ENCODE results near the gene THBS4. TPM values are rescaled to one million over a fixed set of nuclear protein-coding genes. Genes with fewer than 3 reads are reported as not detected.

THBS4 gene
- total RNA-seq, 2 donors from 2014 or later, result 0.31 TPM; not detected in 1

DNA sequence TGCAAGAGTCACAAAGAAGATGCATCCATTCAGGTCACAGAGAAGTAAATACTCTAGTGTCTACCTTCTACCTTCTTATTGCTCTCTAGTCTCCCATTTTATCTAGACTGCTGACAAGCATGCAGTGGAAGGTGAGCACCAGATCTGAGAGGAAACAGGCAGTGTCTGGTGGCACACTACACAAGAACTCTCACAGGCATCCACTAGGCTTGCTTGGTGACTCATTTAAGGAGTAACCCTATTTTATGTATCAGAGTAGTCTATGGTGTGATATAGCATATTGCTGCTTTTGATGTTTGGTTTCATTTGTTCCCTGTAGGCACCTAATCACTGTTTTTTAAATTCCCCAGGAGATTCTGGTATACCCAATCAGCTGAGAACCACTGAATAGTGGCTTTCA is 1.6 kb upstream of the THBS4 start:
- peaks cover 48 to 57% of the 10 kb centered on the region in 2 donors for H3K27me3 Mint-ChIP-seq

DNA sequence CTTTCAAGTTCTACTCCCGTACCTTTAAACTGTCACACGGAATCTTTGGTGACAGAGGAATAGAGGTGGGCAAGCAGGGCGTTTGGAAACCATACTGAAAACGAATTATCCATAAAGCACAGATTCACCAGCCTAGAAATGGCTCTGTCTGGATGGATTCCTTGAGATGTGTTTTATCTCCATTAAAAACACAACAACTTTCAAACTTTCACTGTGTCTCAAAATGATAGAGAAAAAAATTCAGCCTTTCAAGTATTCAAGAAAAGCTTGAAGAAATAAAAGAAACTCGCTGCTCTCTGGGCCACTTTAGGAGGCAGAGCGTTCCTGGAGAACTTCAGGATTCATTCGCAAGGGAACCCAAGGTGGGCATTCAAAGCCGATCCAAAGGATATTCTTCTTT is 589 bp upstream of the THBS4 start:
- no peaks in the 10 kb centered on the region for H3K4me1 Mint-ChIP-seq (ENCODE audit: low read depth in 2 of 2)
- no peak for DNase-seq (ENCODE audit: low spot score)
- no peak for ATAC-seq
- H3K36me3 Mint-ChIP-seq, result no peaks in the 10 kb centered on the region
- H3K27ac Mint-ChIP-seq, result no peak overlapping the region
- no peak overlapping the region for H3K4me3 Mint-ChIP-seq
- H3K27me3 Mint-ChIP-seq, result peaks cover 45 to 51% of the 10 kb centered on the region in 2 donors
- no peaks in the 10 kb centered on the region for H3K9me3 Mint-ChIP-seq

More for the DNA sequence above, 1.6 kb upstream of the THBS4 start:
- Mint-ChIP-seq H3K9me3 (no peaks in the 10 kb centered on the region), H3K4me3 (no peak overlapping the region), H3K4me1 (ENCODE audit: low read depth in 2 of 2) (no peaks in the 10 kb centered on the region), H3K27ac (no peak overlapping the region), H3K36me3 (no peaks in the 10 kb centered on the region)
- DNase-seq (ENCODE audit: low spot score) (no peak), ATAC-seq (peak in 1 of 2 donors; percentile 81)

DNA sequence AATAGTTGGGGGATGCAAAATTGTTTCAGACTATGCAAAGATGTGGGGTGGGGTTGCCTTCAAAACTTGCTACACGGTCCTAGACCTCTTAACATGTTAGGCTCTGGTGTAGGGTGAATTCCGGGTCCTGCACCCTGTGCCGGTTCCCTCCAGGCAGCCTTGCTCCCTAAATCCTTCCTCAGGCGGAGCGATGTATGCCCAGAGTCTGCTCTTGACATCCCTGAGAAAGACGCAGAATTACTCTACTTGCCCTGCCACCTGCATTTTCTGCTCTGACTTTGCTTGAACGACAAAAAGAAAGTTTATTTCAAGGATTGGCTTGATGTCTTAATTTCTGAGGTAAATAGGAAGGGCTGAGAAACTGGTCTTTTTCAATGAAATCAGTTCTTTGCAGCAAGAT is 691 bp downstream of the THBS4 start:
- H3K9me3 Mint-ChIP-seq, result no peaks in the 10 kb centered on the region
- no peaks in the 10 kb centered on the region for H3K36me3 Mint-ChIP-seq
- DNase-seq (ENCODE audit: low spot score) (no peak), ATAC-seq (no peak)
- H3K4me3 Mint-ChIP-seq, result no peak overlapping the region
- peaks cover 54 to 64% of the 10 kb centered on the region in 2 donors for H3K27me3 Mint-ChIP-seq
- H3K27ac Mint-ChIP-seq, result no peak overlapping the region
- H3K4me1 Mint-ChIP-seq (ENCODE audit: low read depth in 2 of 2), result no peaks in the 10 kb centered on the region

DNA sequence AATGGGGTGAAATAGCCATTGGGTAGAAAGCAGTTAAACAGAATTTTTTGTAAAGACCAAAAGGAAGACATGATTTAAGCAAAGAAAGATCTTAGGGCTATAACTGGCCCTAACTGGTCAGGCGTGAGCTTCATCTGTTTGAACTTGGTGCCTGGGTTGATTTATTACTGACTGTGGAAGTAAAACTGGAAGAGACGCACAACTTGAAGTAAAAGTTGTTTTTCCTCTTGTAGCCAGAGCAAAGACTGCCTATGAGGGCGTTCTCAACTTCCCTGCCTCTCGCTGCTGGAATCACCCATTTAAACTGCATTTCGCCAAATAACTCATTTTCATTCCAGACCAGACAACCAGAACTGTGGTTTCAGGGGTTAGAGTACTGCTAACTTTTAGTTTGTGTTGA is 1.5 kb downstream of the THBS4 start:
- no peak for ATAC-seq
- no peaks in the 10 kb centered on the region for H3K36me3 Mint-ChIP-seq
- H3K27ac Mint-ChIP-seq, result no peak overlapping the region
- H3K9me3 Mint-ChIP-seq, result no peaks in the 10 kb centered on the region
- DNase-seq (ENCODE audit: low spot score), result no peak
- H3K4me3 Mint-ChIP-seq, result no peak overlapping the region
- H3K4me1 Mint-ChIP-seq (ENCODE audit: low read depth in 2 of 2), result no peaks in the 10 kb centered on the region
- H3K27me3 Mint-ChIP-seq, result peaks cover 54 to 67% of the 10 kb centered on the region in 2 donors

DNA sequence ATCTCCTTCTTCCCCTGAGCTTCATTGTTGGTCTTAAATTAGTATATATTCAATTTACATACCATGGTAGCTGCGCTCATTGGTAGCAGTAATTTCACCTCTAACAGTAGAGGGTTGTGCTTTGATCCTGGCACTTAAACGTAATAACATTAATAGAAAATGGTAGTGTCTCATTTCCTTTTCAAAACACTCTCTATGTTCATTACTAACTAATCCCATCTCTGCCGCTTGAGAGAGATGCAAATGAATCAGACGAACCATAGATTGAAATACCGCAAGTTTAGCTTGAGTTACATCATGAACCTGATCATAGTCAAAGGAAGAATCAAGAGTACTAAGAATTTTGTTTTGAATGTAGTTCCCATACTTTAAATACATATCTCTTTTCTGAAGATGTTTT is 2.2 kb downstream of the THBS4 start:
- ATAC-seq, result peak in 1 of 2 donors; percentile 43
- no peaks in the 10 kb centered on the region for H3K9me3 Mint-ChIP-seq
- no peak overlapping the region for H3K4me3 Mint-ChIP-seq
- H3K27me3 Mint-ChIP-seq, result peaks cover 52 to 67% of the 10 kb centered on the region in 2 donors
- H3K27ac Mint-ChIP-seq, result no peak overlapping the region
- H3K4me1 Mint-ChIP-seq (ENCODE audit: low read depth in 2 of 2), result no peaks in the 10 kb centered on the region
- no peaks in the 10 kb centered on the region for H3K36me3 Mint-ChIP-seq
- no peak for DNase-seq (ENCODE audit: low spot score)

DNA sequence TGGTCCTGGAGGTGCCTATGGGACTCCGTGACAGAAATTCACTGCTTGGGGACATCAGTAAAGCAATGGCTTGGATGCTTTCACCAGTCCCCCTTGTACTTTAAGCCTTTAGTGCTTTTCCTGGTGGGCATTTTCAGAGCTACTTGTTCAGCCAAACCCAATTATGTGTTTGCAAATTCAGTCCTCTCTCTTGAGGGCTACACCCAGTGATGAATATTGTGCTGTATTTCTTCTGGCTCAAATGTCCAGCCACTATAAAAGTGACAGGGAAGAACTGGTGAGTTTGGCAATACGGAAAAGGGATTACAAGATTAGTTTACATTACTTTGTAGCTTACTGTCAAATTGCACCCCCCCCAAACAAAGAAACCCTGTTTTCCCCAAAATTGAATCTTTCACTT is 4.5 kb downstream of the THBS4 start:
- peaks cover 41 to 70% of the 10 kb centered on the region in 2 donors for H3K27me3 Mint-ChIP-seq
- no peaks in the 10 kb centered on the region for H3K9me3 Mint-ChIP-seq
- ATAC-seq (no peak), DNase-seq (ENCODE audit: low spot score) (no peak)
- H3K4me1 Mint-ChIP-seq (ENCODE audit: low read depth in 2 of 2), result no peaks in the 10 kb centered on the region
- H3K27ac Mint-ChIP-seq, result no peak overlapping the region
- no peak overlapping the region for H3K4me3 Mint-ChIP-seq
- H3K36me3 Mint-ChIP-seq, result no peaks in the 10 kb centered on the region

DNA sequence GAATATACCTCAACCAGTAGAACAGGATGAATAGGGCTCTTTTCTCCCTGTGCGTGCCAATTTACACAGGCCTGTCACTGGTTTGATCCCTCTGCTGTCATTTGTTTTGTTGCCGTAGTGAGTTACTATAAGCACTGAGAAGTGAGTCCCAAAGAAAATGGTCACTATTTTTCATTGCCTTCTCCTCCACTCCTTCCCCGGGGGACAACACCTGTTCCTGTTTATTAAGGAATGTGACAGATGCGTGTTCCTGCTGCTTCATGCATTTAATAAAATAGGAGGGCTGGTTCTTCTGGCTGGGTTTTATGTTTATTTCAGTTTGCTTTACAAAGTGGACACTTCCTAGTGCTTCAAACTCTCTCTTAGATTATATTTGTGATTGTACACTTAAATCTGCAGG is 6.4 kb downstream of the THBS4 start:
- H3K27ac Mint-ChIP-seq, result no peak overlapping the region
- no peaks in the 10 kb centered on the region for H3K36me3 Mint-ChIP-seq
- DNase-seq (ENCODE audit: low spot score) (no peak), ATAC-seq (no peak)
- H3K4me1 Mint-ChIP-seq (ENCODE audit: low read depth in 2 of 2), result no peaks in the 10 kb centered on the region
- H3K4me3 Mint-ChIP-seq, result no peak overlapping the region
- H3K27me3 Mint-ChIP-seq, result peaks cover 38 to 75% of the 10 kb centered on the region in 2 donors
- H3K9me3 Mint-ChIP-seq, result peaks cover 3% of the 10 kb centered on the region

DNA sequence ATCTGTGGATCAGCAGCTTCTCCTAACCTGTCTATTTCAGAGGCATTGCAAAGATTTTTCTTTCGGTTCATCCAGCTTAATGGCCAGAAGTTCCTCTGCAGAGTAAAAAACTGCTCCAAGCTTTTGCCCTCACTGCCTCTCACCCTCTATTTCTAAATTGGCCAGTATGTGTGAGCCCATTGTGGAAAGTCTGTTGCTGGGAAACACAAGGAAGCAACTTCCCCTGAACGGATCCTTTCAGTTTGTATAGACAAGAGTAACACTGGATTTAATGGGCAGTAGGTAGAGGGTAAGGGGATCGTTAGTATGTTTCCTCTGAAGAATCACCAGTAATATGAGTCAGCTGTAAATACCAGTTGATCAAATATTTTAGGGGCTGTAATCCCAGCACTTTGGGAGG is 7.2 kb downstream of the THBS4 start:
- Mint-ChIP-seq H3K4me3 (no peak overlapping the region), H3K9me3 (peaks cover 3% of the 10 kb centered on the region), H3K36me3 (no peaks in the 10 kb centered on the region), H3K27ac (no peak overlapping the region), H3K4me1 (ENCODE audit: low read depth in 2 of 2) (no peaks in the 10 kb centered on the region), H3K27me3 (peaks cover 35 to 67% of the 10 kb centered on the region in 2 donors)
- ATAC-seq, result no peak
- DNase-seq (ENCODE audit: low spot score), result no peak

DNA sequence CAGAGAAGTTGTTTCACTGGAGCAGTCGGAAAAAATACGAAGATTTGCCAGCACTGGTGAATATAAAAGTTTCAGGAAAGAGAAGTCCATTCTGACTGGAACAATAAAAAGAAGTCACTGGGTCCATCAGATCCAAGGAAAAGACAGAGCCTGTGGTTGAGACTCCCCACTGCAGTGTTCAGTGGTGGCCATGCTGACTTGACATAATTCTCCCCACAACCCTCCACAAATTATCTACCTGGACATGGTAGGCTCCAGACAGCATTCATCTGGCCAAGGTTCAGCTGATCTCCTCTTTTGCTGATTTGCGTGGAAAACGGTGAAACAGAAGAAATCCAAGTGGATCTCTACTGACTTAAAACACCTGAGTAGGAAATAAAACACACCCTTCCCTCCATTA is 8.0 kb downstream of the THBS4 start:
- no peaks in the 10 kb centered on the region for H3K4me1 Mint-ChIP-seq (ENCODE audit: low read depth in 2 of 2)
- H3K9me3 Mint-ChIP-seq, result peaks cover 3% of the 10 kb centered on the region
- H3K36me3 Mint-ChIP-seq, result no peaks in the 10 kb centered on the region
- no peak overlapping the region for H3K4me3 Mint-ChIP-seq
- ATAC-seq, result no peak
- no peak for DNase-seq (ENCODE audit: low spot score)
- H3K27ac Mint-ChIP-seq, result no peak overlapping the region
- peaks cover 35 to 62% of the 10 kb centered on the region in 2 donors for H3K27me3 Mint-ChIP-seq

DNA sequence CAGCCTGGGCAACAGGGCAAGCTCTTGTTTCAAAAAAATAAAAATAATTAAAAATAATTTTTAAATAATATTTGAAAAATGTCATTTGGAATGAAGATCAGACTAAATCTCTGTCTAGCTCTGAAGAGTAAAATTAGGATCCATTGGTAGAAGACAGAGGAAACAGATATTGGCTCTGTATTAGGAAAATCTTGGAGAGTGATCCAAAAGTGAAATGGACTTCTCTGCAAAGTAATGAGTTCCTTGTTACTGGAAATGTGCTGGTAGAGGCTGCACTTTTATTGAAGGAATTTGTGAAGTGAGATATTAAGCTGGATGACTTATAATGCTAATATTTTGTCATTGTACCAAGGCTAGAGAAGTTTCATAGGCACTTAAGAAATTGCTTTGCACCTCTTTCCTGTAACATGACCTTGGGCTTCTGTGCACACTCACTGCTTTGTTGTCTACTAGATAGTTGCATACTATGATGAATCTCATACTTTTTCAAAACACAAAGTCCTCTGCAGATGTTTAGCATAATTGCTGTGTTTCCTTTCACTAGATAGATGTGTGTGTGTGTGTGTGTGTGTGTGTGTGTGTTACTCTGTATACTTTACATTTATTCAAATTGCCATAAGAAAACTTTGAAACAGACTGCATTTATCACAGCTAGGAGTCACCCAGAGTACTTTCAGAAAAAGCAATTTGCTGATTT is 13.1 kb downstream of the THBS4 start:
- H3K4me1 Mint-ChIP-seq (ENCODE audit: low read depth in 2 of 2), result no peaks in the 10 kb centered on the region
- no peaks in the 10 kb centered on the region for H3K36me3 Mint-ChIP-seq
- H3K9me3 Mint-ChIP-seq, result peaks cover 3% of the 10 kb centered on the region
- no peak overlapping the region for H3K4me3 Mint-ChIP-seq
- DNase-seq (ENCODE audit: low spot score) (no peak), ATAC-seq (no peak)
- peaks cover 29 to 47% of the 10 kb centered on the region in 2 donors for H3K27me3 Mint-ChIP-seq
- no peak overlapping the region for H3K27ac Mint-ChIP-seq

DNA sequence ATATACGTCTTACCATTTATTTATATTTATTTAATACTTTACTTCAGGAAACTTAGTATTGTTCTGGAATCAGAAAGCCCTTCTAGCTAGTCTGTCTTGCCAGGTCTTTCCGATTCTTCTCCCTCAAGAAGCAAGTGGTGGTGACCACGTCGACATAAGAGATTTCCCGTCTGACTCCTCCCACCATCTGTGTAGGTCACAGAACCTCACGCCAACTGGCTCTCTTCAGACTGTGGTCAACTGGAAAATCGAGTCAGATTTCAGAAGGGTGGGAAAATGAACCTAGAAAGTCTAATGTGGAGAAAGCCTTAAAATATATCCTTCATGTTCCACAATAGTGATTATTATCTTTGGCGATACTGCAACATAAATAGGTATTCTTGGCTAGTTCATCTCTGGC is 17.3 kb downstream of the THBS4 start:
- H3K36me3 Mint-ChIP-seq, result no peaks in the 10 kb centered on the region
- ATAC-seq, result no peak
- H3K4me1 Mint-ChIP-seq (ENCODE audit: low read depth in 2 of 2), result no peaks in the 10 kb centered on the region
- no peaks in the 10 kb centered on the region for H3K9me3 Mint-ChIP-seq
- no peak for DNase-seq (ENCODE audit: low spot score)
- peaks cover 17 to 22% of the 10 kb centered on the region in 2 donors for H3K27me3 Mint-ChIP-seq
- H3K4me3 Mint-ChIP-seq, result no peak overlapping the region
- no peak overlapping the region for H3K27ac Mint-ChIP-seq

DNA sequence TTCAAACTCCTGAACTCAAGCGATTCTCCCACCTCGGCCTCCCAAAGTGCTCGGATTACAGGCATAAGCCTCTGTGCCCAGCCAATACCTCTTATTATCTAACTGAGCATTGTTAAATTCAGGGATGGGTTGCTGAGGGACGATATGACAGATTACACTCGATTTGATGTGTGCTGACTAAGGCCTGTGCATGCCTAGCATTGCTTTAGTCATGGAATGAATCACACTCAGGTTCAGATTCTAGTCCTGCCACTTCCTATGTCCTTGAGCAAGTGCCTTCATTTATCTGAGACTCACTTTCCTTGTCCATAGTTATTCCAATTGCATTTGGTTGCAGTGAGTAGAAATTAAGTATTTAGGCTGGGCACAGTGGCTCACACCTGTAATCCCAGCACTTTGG is 19.5 kb downstream of the THBS4 start:
- peak in 1 of 2 donors; percentile 29 for ATAC-seq
- Mint-ChIP-seq H3K36me3 (no peaks in the 10 kb centered on the region), H3K4me1 (ENCODE audit: low read depth in 2 of 2) (no peaks in the 10 kb centered on the region), H3K4me3 (no peak overlapping the region), H3K27ac (no peak overlapping the region), H3K27me3 (peaks cover 13 to 17% of the 10 kb centered on the region in 2 donors), H3K9me3 (no peaks in the 10 kb centered on the region)
- DNase-seq (ENCODE audit: low spot score), result no peak

DNA sequence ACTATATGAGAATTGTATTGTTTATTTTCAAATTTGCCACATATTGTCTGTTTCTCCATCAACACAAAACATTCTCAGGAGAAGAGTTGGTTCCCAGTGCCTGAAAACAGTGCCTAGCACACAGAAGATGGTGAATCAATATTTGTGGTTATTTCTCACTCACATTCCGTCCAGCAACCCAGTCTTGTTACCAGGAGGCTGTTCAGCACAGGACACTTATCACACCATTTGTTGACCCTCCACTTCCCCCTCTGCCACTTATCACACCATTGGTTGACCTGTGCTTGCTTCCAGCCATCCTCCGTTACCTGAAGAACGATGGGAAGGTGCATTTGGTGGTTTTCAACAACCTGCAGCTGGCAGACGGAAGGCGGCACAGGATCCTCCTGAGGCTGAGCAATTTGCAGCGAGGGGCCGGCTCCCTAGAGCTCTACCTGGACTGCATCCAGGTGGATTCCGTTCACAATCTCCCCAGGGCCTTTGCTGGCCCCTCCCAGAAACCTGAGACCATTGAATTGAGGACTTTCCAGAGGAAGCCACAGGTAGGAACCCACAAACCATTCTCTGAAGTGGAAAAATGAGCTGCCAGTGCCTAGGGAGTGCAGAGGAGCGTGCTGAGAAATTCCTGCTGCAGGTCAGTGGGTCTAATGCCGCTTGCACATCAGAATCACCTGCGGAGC is 20.5 kb downstream of the THBS4 start:
- no peaks in the 10 kb centered on the region for H3K9me3 Mint-ChIP-seq
- H3K27me3 Mint-ChIP-seq, result peaks cover 8 to 9% of the 10 kb centered on the region in 2 donors
- ATAC-seq, result no peak
- no peaks in the 10 kb centered on the region for H3K36me3 Mint-ChIP-seq
- H3K4me1 Mint-ChIP-seq (ENCODE audit: low read depth in 2 of 2), result no peaks in the 10 kb centered on the region
- no peak for DNase-seq (ENCODE audit: low spot score)
- H3K27ac Mint-ChIP-seq, result no peak overlapping the region
- no peak overlapping the region for H3K4me3 Mint-ChIP-seq

DNA sequence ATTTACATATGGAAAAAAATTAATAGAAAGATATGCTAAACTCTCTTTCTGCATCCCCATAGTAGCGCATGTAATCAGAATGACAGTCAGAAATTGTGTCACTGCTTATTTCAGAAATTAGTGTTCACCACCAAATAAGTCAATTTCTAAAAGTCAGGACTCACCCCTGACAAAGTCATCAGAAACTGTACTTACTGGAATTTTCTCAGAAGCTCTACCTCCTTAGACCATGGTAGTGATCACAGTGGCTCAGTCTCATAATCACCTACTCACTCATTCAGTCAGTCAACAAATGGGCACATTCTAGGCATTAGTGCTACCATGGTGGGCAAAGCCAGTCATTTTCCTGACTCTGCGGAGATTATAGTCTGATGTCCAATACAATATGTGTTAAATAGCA is 22.0 kb downstream of the THBS4 start:
- H3K27me3 Mint-ChIP-seq, result no peaks in the 10 kb centered on the region
- no peak overlapping the region for H3K27ac Mint-ChIP-seq
- no peaks in the 10 kb centered on the region for H3K36me3 Mint-ChIP-seq
- DNase-seq (ENCODE audit: low spot score) (no peak), ATAC-seq (peak in 1 of 2 donors; percentile 56)
- H3K4me3 Mint-ChIP-seq, result no peak overlapping the region
- H3K9me3 Mint-ChIP-seq, result no peaks in the 10 kb centered on the region
- no peaks in the 10 kb centered on the region for H3K4me1 Mint-ChIP-seq (ENCODE audit: low read depth in 2 of 2)

Data from natural killer cell treated with Interleukin-12 subunit alpha and Interleukin-12 subunit beta and Interleukin-15 and Interleukin-18, amount 100 ng/mL, for 72 hours (primary cell).